ENCODE measurements around the gene FFAR1.

DNA sequence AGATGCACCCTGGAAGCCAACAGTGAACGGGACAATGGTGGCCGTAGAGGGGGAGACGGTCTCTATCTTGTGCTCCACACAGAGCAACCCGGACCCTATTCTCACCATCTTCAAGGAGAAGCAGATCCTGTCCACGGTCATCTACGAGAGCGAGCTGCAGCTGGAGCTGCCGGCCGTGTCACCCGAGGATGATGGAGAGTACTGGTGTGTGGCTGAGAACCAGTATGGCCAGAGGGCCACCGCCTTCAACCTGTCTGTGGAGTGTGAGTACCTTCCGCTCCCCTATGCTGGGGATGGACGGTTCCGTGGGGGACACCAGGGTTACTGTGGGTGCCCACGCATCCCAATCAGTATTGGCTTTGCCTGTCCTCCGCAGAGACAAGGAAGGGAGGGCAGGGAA is 45.3 kb upstream of the FFAR1 start:
- TF ChIP-seq CTCF (IDR thresholded peaks at IDR 0.05) (no peak), EP300 (IDR thresholded peaks at IDR 0.05) (no peak), POLR2AphosphoS5 (IDR thresholded peaks at IDR 0.05) (no peak)
